Keratinocyte (primary cell): ENCODE data around the gene HSDL1. TPM values are rescaled to one million over a fixed set of nuclear protein-coding genes. Genes with fewer than 3 reads are reported as not detected.

Experiments used
- DNase-seq: peaks from one replicate; pipeline ENCODE4 v3.0.0-alpha.2; 2011; ENCODE audit warnings: low read depth, missing footprints, low spot score
- FAIRE-seq: peaks from 2 replicates; lab custom pipeline; 2011; peaks lifted over from hg19 to GRCh38; lab: Jason Lieb, UNC
- H2AFZ ChIP-seq: 2 replicates; pipeline ENCODE4 v1.6.0; 2012; ENCODE audit warnings: low read length, control low read depth, inconsistent platforms; ENCODE audit not compliant: control insufficient read depth
- H3K27ac ChIP-seq: 2 replicates; pipeline ENCODE4 v1.5.1; 2011; ENCODE audit warnings: low read length; ENCODE audit not compliant: control insufficient read depth, insufficient read depth
- H3K27me3 ChIP-seq: 3 replicates; pipeline ENCODE4 v1.6.0; 2011; ENCODE audit warnings: low read length; ENCODE audit not compliant: control insufficient read depth, insufficient read depth; ENCODE audit errors: extremely low read depth
- H3K36me3 ChIP-seq, 2 experiments: 2 replicates in 1 of 2; 3 replicates in 1 of 2; pipeline ENCODE4 v1.5.1; 2011; ENCODE audit warnings: low read length in 2 of 2, mild to moderate bottlenecking in 1 of 2; ENCODE audit not compliant: control insufficient read depth in 2 of 2, insufficient read depth in 2 of 2; ENCODE audit errors: extremely low read depth in 1 of 2
- H3K4me1 ChIP-seq: 3 replicates; pipeline ENCODE4 v1.5.1; 2011; ENCODE audit warnings: low read length; ENCODE audit not compliant: control insufficient read depth, insufficient read depth; ENCODE audit errors: extremely low read depth
- H3K4me2 ChIP-seq: 3 replicates; pipeline ENCODE4 v1.6.0; 2011; ENCODE audit warnings: low read depth, low read length; ENCODE audit not compliant: control insufficient read depth, insufficient read depth; ENCODE audit errors: extremely low read depth
- H3K4me3 ChIP-seq, 3 experiments: fragments of 200-600 bp in 1 of 3; sonication (generic) in 1 of 3; 2 replicates in 2 of 3; 3 replicates in 1 of 3; pipeline ENCODE4 v1.5.1; 2011 to 2016; ENCODE audit warnings: low read length in 3 of 3, mild to moderate bottlenecking in 3 of 3, control low read depth in 2 of 3, inconsistent platforms in 1 of 3, low read depth in 1 of 3, mixed read lengths in 1 of 3, mixed run types in 1 of 3, moderate library complexity in 1 of 3; ENCODE audit not compliant: control insufficient read depth in 2 of 3, insufficient read depth in 2 of 3; ENCODE audit errors: extremely low read depth in 1 of 3
- H3K79me2 ChIP-seq: 2 replicates; pipeline ENCODE4 v1.6.0; 2012; ENCODE audit warnings: low read length; ENCODE audit not compliant: control insufficient read depth, insufficient read depth
- H3K9ac ChIP-seq: 3 replicates; pipeline ENCODE4 v1.6.0; 2011; ENCODE audit warnings: low read length; ENCODE audit not compliant: control insufficient read depth, insufficient read depth; ENCODE audit errors: extremely low read depth
- H3K9me1 ChIP-seq: 3 replicates; pipeline ENCODE4 v1.6.0; 2011; ENCODE audit warnings: low read length; ENCODE audit not compliant: control insufficient read depth, insufficient read depth; ENCODE audit errors: extremely low read depth
- H3K9me3 ChIP-seq: 2 replicates; pipeline ENCODE4 v1.5.1; 2012; ENCODE audit warnings: low read depth, low read length; ENCODE audit not compliant: control insufficient read depth
- H4K20me1 ChIP-seq: 3 replicates; pipeline ENCODE4 v1.6.0; 2011; ENCODE audit warnings: low read length; ENCODE audit not compliant: control insufficient read depth, insufficient read depth; ENCODE audit errors: extremely low read depth
- CTCF ChIP-seq, 3 experiments: IDR thresholded peaks in 1 of 3; conservative IDR thresholded peaks in 1 of 3; optimal IDR thresholded peaks in 1 of 3; 2 replicates in 2 of 3; 3 replicates in 1 of 3; pipeline versions ENCODE3 to v1.5.1; 2011; ENCODE audit warnings: low read length in 3 of 3, mild to moderate bottlenecking in 3 of 3, moderate library complexity in 2 of 3, control low read depth in 1 of 3, inconsistent platforms in 1 of 3; ENCODE audit not compliant: insufficient read depth in 2 of 3; ENCODE audit errors: extremely low read depth in 1 of 3
- EZH2 ChIP-seq: IDR thresholded peaks from one replicate; pipeline ENCODE4 v1.6.1; 2012; ENCODE audit warnings: inconsistent platforms, mild to moderate bottlenecking, low read length, moderate library complexity
- dilution Hi-C: fragments of 300-500 bp; cut with MboI; formaldehyde crosslinking; loops from one replicate; pipeline ENCODE4 v1.7.0; 2020; ENCODE audit warnings: low sequenced_read_pairs; ENCODE audit not compliant: extremely low pct_ligation_motif_present
- polyA plus RNA-seq, 5 experiments: library from polyadenylated mRNA; depleted of rRNA in 3 of 5; stranded (reverse) in 3 of 5; stranded (forward) in 1 of 5; unstranded in 1 of 5; fragments of >200 nt; gene quantifications; 1 replicate in 1 of 5; 2 replicates in 3 of 5; 3 replicates in 1 of 5; pipeline versions ENCODE4 v1.2.1 to v1.2.3, GENCODE V29; 2011 to 2012; ENCODE audit warnings: missing spikeins in 2 of 5, low read depth in 1 of 5, low replicate concordance in 1 of 5

Gene HSDL1
- polyA plus RNA-seq, 1 donor (not counting 4 experiments of a cell fraction or from before 2014, with no cell fraction given), result 18.1 TPM

- peaks cover 8% of the 10 kb centered on the region for H3K79me2 ChIP-seq
- no peak overlapping the region for H3K9ac ChIP-seq
- H3K9me3 ChIP-seq, result no peaks in the 10 kb centered on the region
- H3K4me2 ChIP-seq, result no peak overlapping the region
- no peak overlapping the region for H3K4me3 ChIP-seq
- H3K27me3 ChIP-seq, result no peaks in the 10 kb centered on the region
- H2AFZ ChIP-seq, result no peak overlapping the region
- peaks cover 15 to 27% of the 10 kb centered on the region in 2 experiments for H3K36me3 ChIP-seq
- no peaks in the 10 kb centered on the region for H4K20me1 ChIP-seq
- H3K4me1 ChIP-seq, result peaks cover 12% of the 10 kb centered on the region
- H3K9me1 ChIP-seq, result no peaks in the 10 kb centered on the region
- dilution Hi-C loops, result no loop called here
- no peak overlapping the region for H3K27ac ChIP-seq
- no peak for FAIRE-seq
- TF ChIP-seq EZH2, result no peak
- TF ChIP-seq CTCF (optimal IDR thresholded peaks at IDR 0.05 in 1 of 3, IDR thresholded peaks at IDR 0.05 in 1 of 3, conservative IDR thresholded peaks at IDR 0.05 in 1 of 3; ENCODE audit: extremely low read depth in 1 of 3, insufficient read depth in 2 of 3, low read length in 3 of 3), result no peak
- no peak for DNase-seq
Observed at GRCh38 chr16:84080378-84080777, 64.6 kb downstream of the HSDL1 start.

- Histone ChIP-seq H3K4me1 (peaks cover 12% of the 10 kb centered on the region), H3K27ac (no peak overlapping the region), H2AFZ (no peak overlapping the region), H3K4me2 (no peak overlapping the region), H3K27me3 (no peaks in the 10 kb centered on the region), H3K36me3 (peaks cover 22 to 34% of the 10 kb centered on the region in 2 experiments), H3K4me3 (no peak overlapping the region), H3K9me1 (no peaks in the 10 kb centered on the region), H4K20me1 (no peaks in the 10 kb centered on the region), H3K79me2 (peaks cover 8% of the 10 kb centered on the region), H3K9ac (no peak overlapping the region), H3K9me3 (no peaks in the 10 kb centered on the region)
- DNase-seq (no peak), FAIRE-seq (no peak)
- dilution Hi-C loops, result no loop called here
- TF ChIP-seq CTCF (optimal IDR thresholded peaks at IDR 0.05 in 1 of 3, IDR thresholded peaks at IDR 0.05 in 1 of 3, conservative IDR thresholded peaks at IDR 0.05 in 1 of 3; ENCODE audit: extremely low read depth in 1 of 3, insufficient read depth in 2 of 3, low read length in 3 of 3) (no peak), EZH2 (no peak)
Observed at GRCh38 chr16:84079664-84080063, 65.3 kb downstream of the HSDL1 start.
